ENCODE measurements around the gene ARHGAP44. TPM values are rescaled to one million over a fixed set of nuclear protein-coding genes. Genes with fewer than 3 reads are reported as not detected.

The ARHGAP44 gene
- total and polyA plus RNA-seq, 10 donors: 0.54 to 2.6 (median 1.6) TPM

GRCh38 chr17:12814718-12815117 is 25.4 kb downstream of the ARHGAP44 start:
- no peaks in the 10 kb centered on the region for H3K36me3 ChIP-seq
- no peak overlapping the region for H3K27ac ChIP-seq
- H3K9me3 ChIP-seq: peaks cover 0 to 10% (median 7%) of the 10 kb centered on the region in 8 donors
- TF ChIP-seq POLR2AphosphoS5 (IDR thresholded peaks at IDR 0.05): no peak
- no peak for TF ChIP-seq CTCF (IDR thresholded peaks at IDR 0.05 in 8 of 11, conservative IDR thresholded peaks at IDR 0.05 in 3 of 11)
- TF ChIP-seq POLR2A (IDR thresholded peaks at IDR 0.05): no peak
- WGBS, 5 donors: 53 to 69% (median 63%) methylated on average over 2 of the region's 2 CpGs
- no peak for DNase-seq
- intact Hi-C loops (cut with DNase I; ENCODE audit: low total_unique reads): no loop called here
- no peaks in the 10 kb centered on the region for H3K27me3 ChIP-seq (replicated peaks in 1 of 7)
- peaks cover 0 to 7% (median 0%) of the 10 kb centered on the region in 6 donors for H3K4me1 ChIP-seq
- H3K4me3 ChIP-seq: no peak overlapping the region

GRCh38 chr17:12815642-12816141 is 26.4 kb downstream of the ARHGAP44 start:
- H3K4me1 ChIP-seq: peaks cover 0 to 7% (median 0%) of the 10 kb centered on the region in 6 donors
- WGBS, 5 donors: 45 to 51% (median 49%) methylated on average over 3 of the region's 3 CpGs
- TF ChIP-seq POLR2AphosphoS5 (IDR thresholded peaks at IDR 0.05): no peak
- TF ChIP-seq CTCF (IDR thresholded peaks at IDR 0.05 in 8 of 11, conservative IDR thresholded peaks at IDR 0.05 in 3 of 11): no peak
- no peak for TF ChIP-seq POLR2A (IDR thresholded peaks at IDR 0.05)
- H3K27ac ChIP-seq: peak overlapping the region in 2 of 8 donors; percentile 15
- no peak for DNase-seq
- H3K27me3 ChIP-seq (replicated peaks in 1 of 7): no peaks in the 10 kb centered on the region
- no peak overlapping the region for H3K4me3 ChIP-seq
- peaks cover 0 to 8% (median 4%) of the 10 kb centered on the region in 8 donors for H3K9me3 ChIP-seq
- intact Hi-C loops (cut with DNase I; ENCODE audit: low total_unique reads): no loop called here
- no peaks in the 10 kb centered on the region for H3K36me3 ChIP-seq

GRCh38 chr17:12821376-12821940 is 32.2 kb downstream of the ARHGAP44 start:
- H3K4me3 ChIP-seq: no peak overlapping the region
- no peak for DNase-seq
- no peaks in the 10 kb centered on the region for H3K36me3 ChIP-seq
- TF ChIP-seq CTCF (IDR thresholded peaks at IDR 0.05 in 8 of 11, conservative IDR thresholded peaks at IDR 0.05 in 3 of 11) (no peak), POLR2AphosphoS5 (IDR thresholded peaks at IDR 0.05) (no peak), POLR2A (IDR thresholded peaks at IDR 0.05) (no peak)
- peaks cover 0 to 8% (median 4%) of the 10 kb centered on the region in 8 donors for H3K9me3 ChIP-seq
- H3K27me3 ChIP-seq (replicated peaks in 1 of 7): no peaks in the 10 kb centered on the region
- 57 to 72% (median 67%) methylated on average over 4 of the region's 4 CpGs for WGBS, 5 donors
- no peak overlapping the region for H3K27ac ChIP-seq
- H3K4me1 ChIP-seq: no peaks in the 10 kb centered on the region
- intact Hi-C loops (cut with DNase I; ENCODE audit: low total_unique reads): no loop called here

- Histone ChIP-seq H3K4me3 (no peak overlapping the region), H3K4me1 (no peaks in the 10 kb centered on the region), H3K27me3 (replicated peaks in 1 of 7) (no peaks in the 10 kb centered on the region), H3K36me3 (no peaks in the 10 kb centered on the region), H3K9me3 (peaks cover 0 to 15% (median 6%) of the 10 kb centered on the region in 8 donors), H3K27ac (no peak overlapping the region)
- intact Hi-C loops (cut with DNase I; ENCODE audit: low total_unique reads): no loop called here
- 62 to 84% (median 67%) methylated on average over 1 of the region's 1 CpG for WGBS, 5 donors
- TF ChIP-seq POLR2A (IDR thresholded peaks at IDR 0.05) (no peak), POLR2AphosphoS5 (IDR thresholded peaks at IDR 0.05) (no peak), CTCF (IDR thresholded peaks at IDR 0.05 in 8 of 11, conservative IDR thresholded peaks at IDR 0.05 in 3 of 11) (no peak)
- DNase-seq: no peak
Measured at GRCh38 chr17:12826431-12826830, 37.1 kb downstream of the ARHGAP44 start.

Measured in spleen (tissue), 11 donors.